SK-N-SH (cell line): Measurements from ENCODE around the gene CLDN19. TPM values are rescaled to one million over a fixed set of nuclear protein-coding genes. Genes with fewer than 3 reads are reported as not detected.

Source experiments
- CTCF ChIA-PET: fragments of 300-600, 350-600 bp; formaldehyde crosslinking; extraction: SDS; loops from one replicate; lab custom pipeline; 2021; lab: Yijun Ruan, JAX
- POLR2A ChIA-PET: fragments of 350-600 bp; sonication (Branson Sonifier 250); formaldehyde crosslinking; extraction: SDS; loops from one replicate; lab custom pipeline; 2020; ENCODE audit warnings: antibody characterized with exemption, inconsistent platforms; lab: Yijun Ruan, JAX
- DNase-seq: peaks from one replicate; pipeline ENCODE4 v3.0.0; 2012
- H2AFZ ChIP-seq: fragments of 200-600 bp; sonication (generic); 2 replicates; pipeline ENCODE4 v1.8.1; 2016; ENCODE audit warnings: antibody characterized with exemption, mild to moderate bottlenecking, low read depth
- H3F3A ChIP-seq: fragments of 200-600 bp; sonication (generic); replicated peaks from 2 replicates; pipeline ENCODE3; 2016; ENCODE audit warnings: antibody characterized with exemption, mild to moderate bottlenecking; ENCODE audit not compliant: insufficient read depth
- H3K27ac ChIP-seq, 2 experiments: fragments of 200-500 bp in 1 of 2; fragments of 200-600 bp in 1 of 2; sonication (Bioruptor generic) in 1 of 2; sonication (generic), shearing (Covaris generic) in 1 of 2; 2 replicates each; pipeline versions ENCODE4 v1.5.1 to v1.6.1; 2014 to 2016; ENCODE audit warnings: low read depth in 2 of 2, inconsistent platforms in 1 of 2, low read length in 1 of 2, mild to moderate bottlenecking in 1 of 2, mixed read lengths in 1 of 2
- H3K27me3 ChIP-seq: fragments of 200-600 bp; sonication (generic), shearing (Covaris generic); 2 replicates; pipeline ENCODE4 v1.6.1; 2016; ENCODE audit warnings: mixed run types; ENCODE audit not compliant: insufficient read depth
- H3K36me3 ChIP-seq, 2 experiments: fragments of 200-500 bp in 1 of 2; fragments of 200-600 bp in 1 of 2; sonication (Bioruptor generic) in 1 of 2; sonication (generic) in 1 of 2; replicated peaks in 1 of 2; 2 replicates each; pipeline versions ENCODE3 to v1.5.1; 2014 to 2016; ENCODE audit warnings: low read length in 1 of 2, mild to moderate bottlenecking in 1 of 2; ENCODE audit not compliant: insufficient read depth in 2 of 2, control insufficient read depth in 1 of 2
- H3K4me1 ChIP-seq, 2 experiments: fragments of 200-500 bp in 1 of 2; fragments of 200-600 bp in 1 of 2; sonication (Bioruptor generic) in 1 of 2; sonication (generic), shearing (Covaris generic) in 1 of 2; 2 replicates each; pipeline versions ENCODE4 v1.5.1 to v1.6.1; 2014 to 2016; ENCODE audit warnings: low read depth in 1 of 2, low read length in 1 of 2, mixed run types in 1 of 2; ENCODE audit not compliant: insufficient read depth in 2 of 2, control insufficient read depth in 1 of 2
- H3K4me2 ChIP-seq: fragments of 200-600 bp; sonication (generic), shearing (Covaris generic); 2 replicates; pipeline ENCODE4 v1.6.1; 2017; ENCODE audit warnings: mixed run types
- H3K4me3 ChIP-seq, 2 experiments: fragments of 200-500 bp in 1 of 2; fragments of 200-600 bp in 1 of 2; sonication (Bioruptor generic) in 1 of 2; sonication (generic), shearing (Covaris generic) in 1 of 2; 2 replicates each; pipeline versions ENCODE4 v1.5.1 to v1.8.1; 2014 to 2016; ENCODE audit warnings: low read depth in 2 of 2, inconsistent platforms in 1 of 2, low read length in 1 of 2, mild to moderate bottlenecking in 1 of 2, mixed read lengths in 1 of 2, moderate library complexity in 1 of 2
- H3K79me2 ChIP-seq: fragments of 200-600 bp; sonication (generic); 2 replicates; pipeline ENCODE4 v1.8.1; 2017; ENCODE audit warnings: mild to moderate bottlenecking; ENCODE audit not compliant: insufficient read depth
- H3K9ac ChIP-seq: fragments of 200-600 bp; sonication (generic); 2 replicates; pipeline ENCODE4 v1.6.1; 2017; ENCODE audit warnings: mixed run types
- H3K9me2 ChIP-seq: fragments of 200-600 bp; sonication (generic); 2 replicates; pipeline ENCODE4 v1.6.1; 2017; ENCODE audit warnings: mixed run types
- H3K9me3 ChIP-seq: fragments of 200-600 bp; sonication (generic); 2 replicates; pipeline ENCODE4 v1.6.1; 2017; ENCODE audit warnings: mixed run types, mild to moderate bottlenecking, moderate library complexity
- H4K20me1 ChIP-seq: fragments of 200-600 bp; sonication (generic); 2 replicates; pipeline ENCODE4 v1.6.1; 2017; ENCODE audit warnings: mild to moderate bottlenecking, mixed run types; ENCODE audit not compliant: insufficient read depth
- CHD2 ChIP-seq: fragments of 150-350 bp; IDR thresholded peaks from 2 replicates; pipeline ENCODE4 v1.6.1; 2018; ENCODE audit warnings: low read length; ENCODE audit not compliant: partially characterized antibody
- ELF1 ChIP-seq: IDR thresholded peaks from 2 replicates; pipeline ENCODE4 v1.4.0; 2012
- EP300 ChIP-seq, 2 experiments: IDR thresholded peaks; 2 replicates each; pipeline versions ENCODE4 v1.4.0 to v1.6.1; 2012; ENCODE audit warnings: borderline replicate concordance in 1 of 2, low read depth in 1 of 2, low read length in 1 of 2
- FOXJ3 ChIP-seq: sonication (generic); formaldehyde crosslinking; IDR thresholded peaks from 2 replicates; pipeline ENCODE4 v1.5.1; 2020; ENCODE audit warnings: mild to moderate bottlenecking, missing genetic modification reagents
- FOXM1 ChIP-seq: IDR thresholded peaks from 2 replicates; pipeline ENCODE4 v1.4.0; 2012; ENCODE audit warnings: low read depth, mild to moderate bottlenecking
- GABPA ChIP-seq: IDR thresholded peaks from 2 replicates; pipeline ENCODE4 v1.4.0; 2012; ENCODE audit warnings: low read depth, mild to moderate bottlenecking
- MAX ChIP-seq: IDR thresholded peaks from 2 replicates; pipeline ENCODE4 v1.4.0; 2012; ENCODE audit warnings: low read depth
- MXI1 ChIP-seq: IDR thresholded peaks from 2 replicates; pipeline ENCODE4 v1.6.1; 2012; ENCODE audit warnings: mild to moderate bottlenecking, low read depth, low read length, improper control_type of control experiment
- NFIC ChIP-seq: IDR thresholded peaks from 2 replicates; pipeline ENCODE4 v1.4.0; 2012; ENCODE audit warnings: borderline replicate concordance
- NRF1 ChIP-seq: IDR thresholded peaks from 2 replicates; pipeline ENCODE4 v1.6.1; 2012; ENCODE audit warnings: low read depth, mild to moderate bottlenecking, low read length
- POLR2AphosphoS5 ChIP-seq: IDR thresholded peaks from 2 replicates; pipeline ENCODE4 v1.6.1; 2012; ENCODE audit warnings: low read depth, low read length
- REST ChIP-seq: IDR thresholded peaks from 2 replicates; pipeline ENCODE4 v1.6.1; 2012; ENCODE audit warnings: mild to moderate bottlenecking, low read depth, low read length, moderate library complexity
- RXRA ChIP-seq: IDR thresholded peaks from 2 replicates; pipeline ENCODE4 v1.4.0; 2012; ENCODE audit warnings: low read depth, mild to moderate bottlenecking, borderline replicate concordance
- SIN3A ChIP-seq: IDR thresholded peaks from 2 replicates; pipeline ENCODE4 v1.6.1; 2012; ENCODE audit warnings: low read depth, mild to moderate bottlenecking, low read length, moderate library complexity, borderline replicate concordance
- SMC3 ChIP-seq: IDR thresholded peaks from 2 replicates; pipeline ENCODE4 v1.6.1; 2012; ENCODE audit warnings: low read depth, low read length, improper control_type of control experiment
- TAF1 ChIP-seq: IDR thresholded peaks from 2 replicates; pipeline ENCODE4 v1.6.1; 2012; ENCODE audit warnings: low read depth, mild to moderate bottlenecking, low read length, moderate library complexity, borderline replicate concordance
- USF1 ChIP-seq: IDR thresholded peaks from 2 replicates; pipeline ENCODE4 v1.4.0; 2012; ENCODE audit warnings: low read depth, borderline replicate concordance
- USF2 ChIP-seq: fragments of 150-350 bp; IDR thresholded peaks from 2 replicates; pipeline ENCODE4 v1.6.1; 2017; ENCODE audit warnings: antibody characterized with exemption, low read length, low read depth, borderline replicate concordance
- ZBTB33 ChIP-seq: IDR thresholded peaks from 2 replicates; pipeline ENCODE4 v1.4.0; 2012; ENCODE audit warnings: low read depth, borderline replicate concordance
- WGBS: methylation state at CpG from one replicate; pipeline ENCODE4 v1.1.6; 2017; ENCODE audit warnings: low lambda C conversion rate; 5-methylcytosine and 5-hydroxymethylcytosine counted together
- polyA plus RNA-seq, 3 experiments: library from polyadenylated mRNA; depleted of rRNA; stranded (reverse); fragments of >200 nt; gene quantifications; 2 replicates each; pipeline ENCODE4 v1.2.3, GENCODE V29; 2012

The CLDN19 gene
- polyA plus RNA-seq, 1 of the 3 experiments (the other 2 are of a cell fraction): not detected

- no peak overlapping the region for H3K4me3 ChIP-seq
- H3K9ac ChIP-seq: no peak overlapping the region
- 94% methylated on average over 3 of the region's 3 CpGs for WGBS
- no peak overlapping the region for H2AFZ ChIP-seq
- no peak overlapping the region for H3K4me2 ChIP-seq
- peaks cover 17% of the 10 kb centered on the region for H3K79me2 ChIP-seq
- H4K20me1 ChIP-seq: 0 out of 2 replicates have a peak, but pooled peaks cover 1% of the 10 kb centered on the region
- ChIA-PET CTCF (interaction anchor here (0.8 to 2.9 kb wide), 8 partner anchors 10 to 610 kb away, joined by 3 to 17 read pairs (median 7); no protein-coding TSS in a partner anchor), POLR2A (no interaction called here)
- H3K36me3 ChIP-seq: peaks cover 55 to 69% of the 10 kb centered on the region in 2 experiments
- no peaks in the 10 kb centered on the region for H3K27me3 ChIP-seq
- H3K9me3 ChIP-seq: no peaks in the 10 kb centered on the region
- TF ChIP-seq NRF1: no peak
- no peak for TF ChIP-seq REST
- no peak for TF ChIP-seq SIN3A
- no peak for TF ChIP-seq EP300 (IDR thresholded peaks at IDR 0.05; ENCODE audit: borderline replicate concordance in 1 of 2, low read depth in 1 of 2, low read length in 1 of 2)
- TF ChIP-seq POLR2AphosphoS5: no peak
- TF ChIP-seq FOXJ3 (CRISPR knock-in tag): no peak
- TF ChIP-seq NFIC: no peak
- no peak for TF ChIP-seq GABPA
- TF ChIP-seq ELF1: no peak
- no peak for TF ChIP-seq MAX
- TF ChIP-seq USF1: no peak
- DNase-seq: no peak
- peaks cover 3% of the 10 kb centered on the region for H3F3A ChIP-seq
- H3K9me2 ChIP-seq: no peaks in the 10 kb centered on the region
- no peak overlapping the region for H3K27ac ChIP-seq
- no peaks in the 10 kb centered on the region; a peak in 1 of 4 replicates for H3K4me1 ChIP-seq
These were observed 18.6 kb upstream of the CLDN19 start for GRCh38 chr1:42758641-42759040.

- Histone ChIP-seq H2AFZ (no peak overlapping the region), H3K27me3 (no peaks in the 10 kb centered on the region), H3K9me2 (no peaks in the 10 kb centered on the region), H3K4me1 (no peaks in the 10 kb centered on the region; a peak in 1 of 4 replicates), H3K4me2 (no peak overlapping the region), H3F3A (peaks cover 8% of the 10 kb centered on the region), H3K36me3 (peaks cover 59 to 70% of the 10 kb centered on the region in 2 experiments), H3K27ac (peak overlapping the region in 1 of 2 experiments; percentile 0; a peak in 1 of 4 replicates), H3K79me2 (peaks cover 10% of the 10 kb centered on the region), H3K4me3 (no peak overlapping the region), H3K9ac (no peak overlapping the region), H4K20me1 (no peaks in the 10 kb centered on the region), H3K9me3 (no peaks in the 10 kb centered on the region)
- TF ChIP-seq ZBTB33: no peak
- TF ChIP-seq CHD2: no peak
- no peak for TF ChIP-seq ELF1
- no peak for TF ChIP-seq RXRA
- no peak for TF ChIP-seq FOXM1
- no peak for TF ChIP-seq GABPA
- no peak for TF ChIP-seq MXI1
- no peak for TF ChIP-seq NRF1
- no peak for TF ChIP-seq USF2
- TF ChIP-seq SMC3: no peak
- TF ChIP-seq TAF1: no peak
- CTCF ChIA-PET: interaction anchor here (0.7 to 2.9 kb wide), 18 partner anchors 8 to 609 kb away, joined by 3 to 17 read pairs (median 5); partner anchors contain the start of gene YBX1
- POLR2A ChIA-PET: no interaction called here
- DNase-seq: no peak
These were observed 17.8 kb upstream of the CLDN19 start for GRCh38 chr1:42757892-42758275.
